Measurements from ENCODE around the gene ZNF746. TPM values are rescaled to one million over a fixed set of nuclear protein-coding genes. Genes with fewer than 3 reads are reported as not detected.

ZNF746 gene
- 19.4 and 19.9 TPM in 2 replicates for total RNA-seq (2014; rRNA removed; shearing (Covaris generic))

GRCh38 chr7:149497467-149498261 is at the start of gene ZNF746:
ZNF746 (minus strand) TSS chr7:149497809; CDS start chr7:149497536, 273 bp downstream.
- Histone ChIP-seq H3K4me3 (ENCODE audit: insufficient read depth, low read depth, low read length) (peak within 1 kb of the TSS; percentile 56), H3K36me3 (replicated peaks; ENCODE audit: control insufficient read depth, insufficient read depth, low read length) (peaks cover 7% of the 10 kb centered on the region), H3K27me3 (ENCODE audit: control insufficient read depth, insufficient read depth, low read length) (peaks cover 4% of the 10 kb centered on the region; the same call in 1 of the 2 replicates)
- peak; percentile 96 for DNase-seq

DNA sequence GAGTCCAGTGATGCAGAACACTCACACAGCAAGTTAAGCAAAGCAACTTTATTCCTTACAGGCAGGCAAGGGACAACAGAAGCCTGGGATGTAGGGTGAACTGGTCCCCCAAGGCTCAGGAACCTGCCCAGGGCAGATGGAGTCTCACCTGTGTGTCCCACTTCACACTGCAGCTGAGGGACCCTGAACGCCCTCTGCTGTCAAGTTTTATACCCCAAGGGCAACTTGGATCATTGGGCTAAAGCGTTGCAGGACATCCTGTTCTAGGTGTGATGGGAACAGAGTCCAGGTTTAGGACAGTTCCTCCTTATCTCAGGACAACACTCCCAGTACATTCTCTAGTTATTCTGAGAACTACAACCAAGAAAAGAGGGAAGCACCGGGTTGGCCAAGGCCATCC is 49.5 kb upstream of the ZNF746 start:
- peak; percentile 32 for DNase-seq
- H3K4me3 ChIP-seq (ENCODE audit: insufficient read depth, low read depth, low read length): no peak overlapping the region
- peaks cover 12% of the 10 kb centered on the region for H3K36me3 ChIP-seq (replicated peaks; ENCODE audit: control insufficient read depth, insufficient read depth, low read length)
- no peaks in the 10 kb centered on the region for H3K27me3 ChIP-seq (ENCODE audit: control insufficient read depth, insufficient read depth, low read length)

DNA sequence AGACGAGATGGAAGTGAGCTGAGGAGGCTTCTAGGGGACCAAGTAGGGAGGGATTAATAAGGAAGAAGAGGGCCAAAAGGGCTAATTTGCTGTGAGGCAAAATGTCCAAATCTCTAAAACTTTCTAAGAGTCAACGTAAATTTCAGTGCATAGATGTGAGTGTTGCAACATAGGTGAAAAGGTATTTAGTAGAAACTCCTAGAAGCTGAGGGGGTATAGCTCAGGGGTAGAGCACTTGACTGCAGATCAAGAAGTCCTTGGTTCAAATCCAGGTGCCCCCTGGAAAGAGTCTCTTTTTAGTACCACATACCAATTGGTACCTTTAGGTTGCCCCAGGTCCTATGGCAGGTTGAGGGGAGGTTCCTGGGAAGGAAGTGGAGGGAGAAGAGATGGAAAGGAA is 48.7 kb upstream of the ZNF746 start:
- H3K27me3 ChIP-seq (ENCODE audit: control insufficient read depth, insufficient read depth, low read length): no peaks in the 10 kb centered on the region
- peaks cover 11% of the 10 kb centered on the region for H3K36me3 ChIP-seq (replicated peaks; ENCODE audit: control insufficient read depth, insufficient read depth, low read length)
- no peak overlapping the region for H3K4me3 ChIP-seq (ENCODE audit: insufficient read depth, low read depth, low read length)
- no peak for DNase-seq

DNA sequence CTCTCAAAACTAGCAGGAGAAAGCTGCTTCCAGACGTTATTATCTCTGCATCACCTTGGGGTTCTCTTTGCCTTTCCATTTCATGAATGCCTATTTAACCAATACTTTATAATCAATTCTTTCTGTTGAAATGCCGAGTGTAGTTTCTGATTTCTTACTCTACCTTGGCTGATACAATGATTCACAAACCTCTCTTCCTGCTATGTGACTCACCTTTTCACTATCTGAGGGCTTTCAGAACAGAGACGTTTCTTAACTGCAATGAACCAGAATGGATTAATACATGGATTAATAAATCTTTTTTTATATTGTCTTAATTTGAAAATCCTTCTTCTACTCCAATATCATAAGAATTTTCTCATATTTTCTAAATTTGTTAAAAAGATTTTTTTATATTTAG is 46.4 kb upstream of the ZNF746 start:
- no peak for DNase-seq
- peaks cover 3% of the 10 kb centered on the region for H3K36me3 ChIP-seq (replicated peaks; ENCODE audit: control insufficient read depth, insufficient read depth, low read length)
- no peaks in the 10 kb centered on the region for H3K27me3 ChIP-seq (ENCODE audit: control insufficient read depth, insufficient read depth, low read length)
- no peak overlapping the region for H3K4me3 ChIP-seq (ENCODE audit: insufficient read depth, low read depth, low read length)

DNA sequence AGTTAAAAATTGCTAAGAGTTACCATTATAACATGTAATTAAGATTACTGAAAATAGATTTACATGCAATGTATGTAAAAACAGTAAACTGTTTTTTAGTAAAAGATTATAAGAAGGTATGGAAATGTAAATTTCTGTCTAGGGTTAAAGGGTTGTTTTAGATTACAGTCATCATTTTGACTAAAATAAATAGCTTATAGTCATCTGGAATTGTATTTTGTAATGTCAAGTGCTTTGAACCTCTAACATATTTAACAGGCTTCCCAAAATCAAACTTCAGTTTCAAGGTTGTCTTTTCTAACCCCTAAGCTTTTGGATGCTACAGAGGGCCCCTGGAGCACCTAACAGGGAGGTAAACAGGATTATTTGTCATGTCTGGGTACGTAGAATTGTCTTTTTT is 35.0 kb upstream of the ZNF746 start:
- no peak for DNase-seq
- no peaks in the 10 kb centered on the region for H3K27me3 ChIP-seq (ENCODE audit: control insufficient read depth, insufficient read depth, low read length)
- no peak overlapping the region for H3K4me3 ChIP-seq (ENCODE audit: insufficient read depth, low read depth, low read length)
- no peaks in the 10 kb centered on the region for H3K36me3 ChIP-seq (replicated peaks; ENCODE audit: control insufficient read depth, insufficient read depth, low read length)

- H3K4me3 ChIP-seq (ENCODE audit: insufficient read depth, low read depth, low read length): no peak overlapping the region
- H3K36me3 ChIP-seq (replicated peaks; ENCODE audit: control insufficient read depth, insufficient read depth, low read length): no peaks in the 10 kb centered on the region
- H3K27me3 ChIP-seq (ENCODE audit: control insufficient read depth, insufficient read depth, low read length): no peaks in the 10 kb centered on the region
- DNase-seq: no peak
These were observed 31.6 kb upstream of the ZNF746 start for GRCh38 chr7:149529136-149529718.

- Histone ChIP-seq H3K4me3 (ENCODE audit: insufficient read depth, low read depth, low read length) (no peak overlapping the region), H3K27me3 (ENCODE audit: control insufficient read depth, insufficient read depth, low read length) (no peaks in the 10 kb centered on the region), H3K36me3 (replicated peaks; ENCODE audit: control insufficient read depth, insufficient read depth, low read length) (no peaks in the 10 kb centered on the region)
- DNase-seq: no peak
These were observed 29.8 kb upstream of the ZNF746 start for GRCh38 chr7:149527414-149527813.

DNA sequence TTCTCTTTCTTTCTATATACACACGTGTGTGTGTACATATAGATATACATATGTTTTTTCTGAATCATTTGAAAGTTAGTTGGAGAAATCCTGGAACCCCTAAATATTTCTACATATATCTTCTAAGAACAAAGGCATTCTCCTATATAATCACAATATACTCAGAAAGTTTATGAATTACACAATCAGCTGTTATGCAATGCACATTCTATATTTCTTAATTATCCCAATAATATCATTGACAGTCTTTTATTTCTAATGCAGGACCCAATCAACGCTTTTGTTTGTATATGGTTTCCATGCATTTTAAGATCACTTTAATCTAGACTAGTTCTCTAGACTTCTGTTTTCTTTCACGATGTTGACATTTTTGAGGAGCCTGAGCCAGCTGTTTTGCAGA is 27.7 kb upstream of the ZNF746 start:
- DNase-seq: no peak
- Histone ChIP-seq H3K27me3 (ENCODE audit: control insufficient read depth, insufficient read depth, low read length) (no peaks in the 10 kb centered on the region), H3K36me3 (replicated peaks; ENCODE audit: control insufficient read depth, insufficient read depth, low read length) (no peaks in the 10 kb centered on the region), H3K4me3 (ENCODE audit: insufficient read depth, low read depth, low read length) (no peak overlapping the region)

GRCh38 chr7:149524394-149524793 is 26.8 kb upstream of the ZNF746 start:
- Histone ChIP-seq H3K36me3 (replicated peaks; ENCODE audit: control insufficient read depth, insufficient read depth, low read length) (no peaks in the 10 kb centered on the region), H3K27me3 (ENCODE audit: control insufficient read depth, insufficient read depth, low read length) (no peaks in the 10 kb centered on the region), H3K4me3 (ENCODE audit: insufficient read depth, low read depth, low read length) (no peak overlapping the region)
- no peak for DNase-seq

DNA sequence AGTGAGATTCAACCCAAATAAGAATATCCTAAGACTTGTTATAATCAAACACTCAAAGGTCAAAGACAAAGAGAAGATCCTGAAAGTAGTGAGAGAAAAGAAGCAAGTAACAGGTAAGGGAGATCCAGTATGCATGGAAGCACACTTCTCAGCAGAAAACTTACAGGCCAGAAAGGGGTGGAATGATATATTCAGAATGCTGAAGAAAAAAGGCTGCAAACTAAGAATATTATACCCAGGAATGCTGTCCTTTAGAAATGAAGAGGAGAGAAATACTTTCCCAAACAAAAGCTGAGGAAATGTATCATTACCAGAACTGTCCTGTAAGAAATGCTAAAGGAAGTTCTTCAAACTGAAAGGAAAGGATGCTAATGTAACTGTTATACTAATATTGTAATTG is 12.6 kb upstream of the ZNF746 start:
- H3K27me3 ChIP-seq (ENCODE audit: control insufficient read depth, insufficient read depth, low read length): no peaks in the 10 kb centered on the region
- H3K36me3 ChIP-seq (replicated peaks; ENCODE audit: control insufficient read depth, insufficient read depth, low read length): no peaks in the 10 kb centered on the region
- H3K4me3 ChIP-seq (ENCODE audit: insufficient read depth, low read depth, low read length): no peak overlapping the region
- no peak for DNase-seq

DNA sequence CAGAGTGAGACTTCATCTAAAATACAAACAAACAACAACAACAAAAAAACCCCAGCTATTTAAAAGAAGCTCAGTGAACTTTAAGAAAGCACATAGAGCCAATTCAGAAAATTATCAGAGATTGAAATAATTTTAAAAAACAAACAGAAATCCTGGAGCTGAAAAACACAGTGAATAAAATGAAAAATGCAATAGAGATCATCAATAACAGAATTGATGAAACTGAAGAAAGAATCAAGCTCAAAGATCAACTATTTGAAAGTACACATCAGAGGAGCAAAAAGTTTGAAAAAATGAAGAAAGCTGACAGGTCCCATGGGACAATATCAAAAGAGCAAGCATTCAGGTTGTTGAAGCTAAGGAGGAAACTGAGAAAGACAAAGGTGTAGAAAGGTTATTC is 12.2 kb upstream of the ZNF746 start:
- no peaks in the 10 kb centered on the region for H3K27me3 ChIP-seq (ENCODE audit: control insufficient read depth, insufficient read depth, low read length)
- DNase-seq: no peak
- no peaks in the 10 kb centered on the region for H3K36me3 ChIP-seq (replicated peaks; ENCODE audit: control insufficient read depth, insufficient read depth, low read length)

DNA sequence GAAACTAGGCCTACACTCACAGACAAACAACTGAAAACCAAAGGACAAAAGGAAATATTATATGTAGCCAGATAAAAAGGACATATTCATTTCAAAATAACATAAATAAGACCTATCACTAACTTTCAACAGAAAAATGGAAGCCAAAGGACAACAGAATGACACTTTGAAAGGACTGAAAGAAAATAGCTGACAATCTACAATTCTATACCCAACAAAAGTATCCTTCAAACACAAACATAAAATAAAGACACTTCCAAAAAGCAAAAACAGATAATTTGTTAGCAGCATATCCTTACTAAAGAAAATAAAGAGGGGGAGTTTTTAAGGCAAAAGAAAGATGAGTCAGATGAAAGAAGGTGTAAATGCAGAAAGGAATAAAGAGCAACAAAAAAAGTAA is 7.9 kb upstream of the ZNF746 start:
- Histone ChIP-seq H3K4me3 (ENCODE audit: insufficient read depth, low read depth, low read length) (no peak overlapping the region), H3K27me3 (ENCODE audit: control insufficient read depth, insufficient read depth, low read length) (no peaks in the 10 kb centered on the region), H3K36me3 (replicated peaks; ENCODE audit: control insufficient read depth, insufficient read depth, low read length) (no peaks in the 10 kb centered on the region)
- DNase-seq: no peak

More for the DNA sequence above, 12.2 kb upstream of the ZNF746 start:
- no peak overlapping the region for H3K4me3 ChIP-seq (ENCODE audit: insufficient read depth, low read depth, low read length)

- no peak for DNase-seq
- H3K36me3 ChIP-seq (replicated peaks; ENCODE audit: control insufficient read depth, insufficient read depth, low read length): no peaks in the 10 kb centered on the region
- no peak overlapping the region for H3K4me3 ChIP-seq (ENCODE audit: insufficient read depth, low read depth, low read length)
- peaks cover 4% of the 10 kb centered on the region; the same call in 1 of the 2 replicates for H3K27me3 ChIP-seq (ENCODE audit: control insufficient read depth, insufficient read depth, low read length)
These were observed 4.0 kb upstream of the ZNF746 start for GRCh38 chr7:149501651-149502050.

DNA sequence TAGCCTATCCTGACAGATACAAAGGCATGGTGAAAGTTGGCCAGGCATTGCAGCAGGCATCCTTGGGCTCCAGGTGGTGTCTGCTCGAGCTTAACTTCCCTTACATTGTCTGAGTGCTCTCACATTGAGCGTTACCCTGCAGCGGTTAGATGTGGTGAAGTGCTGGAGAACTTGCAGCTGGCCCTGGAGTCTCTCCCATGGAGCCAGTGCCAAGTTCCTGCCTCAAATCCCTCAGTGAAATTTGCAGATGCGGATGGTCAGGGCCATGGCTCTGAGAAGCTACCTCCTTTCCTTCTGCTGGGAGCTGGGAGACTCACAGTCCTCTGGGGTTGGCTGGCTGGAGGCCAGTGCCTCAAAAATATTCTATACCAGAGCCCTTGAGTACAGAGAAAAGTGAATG is 3.3 kb upstream of the ZNF746 start:
- H3K36me3 ChIP-seq (replicated peaks; ENCODE audit: control insufficient read depth, insufficient read depth, low read length): no peaks in the 10 kb centered on the region
- no peak overlapping the region for H3K4me3 ChIP-seq (ENCODE audit: insufficient read depth, low read depth, low read length)
- peaks cover 4% of the 10 kb centered on the region; the same call in 1 of the 2 replicates for H3K27me3 ChIP-seq (ENCODE audit: control insufficient read depth, insufficient read depth, low read length)
- DNase-seq: no peak

GRCh38 chr7:149500201-149500600 is 2.6 kb upstream of the ZNF746 start:
- Histone ChIP-seq H3K4me3 (ENCODE audit: insufficient read depth, low read depth, low read length) (no peak overlapping the region), H3K36me3 (replicated peaks; ENCODE audit: control insufficient read depth, insufficient read depth, low read length) (no peaks in the 10 kb centered on the region), H3K27me3 (ENCODE audit: control insufficient read depth, insufficient read depth, low read length) (peaks cover 4% of the 10 kb centered on the region; the same call in 1 of the 2 replicates)
- DNase-seq: no peak

Measured in H7 (cell line).